Naive thymus-derived CD8-positive, alpha-beta T cell (primary cell): ENCODE data around the gene PAFAH1B2. TPM values are rescaled to one million over a fixed set of nuclear protein-coding genes. Genes with fewer than 3 reads are reported as not detected.
"Not testable (repeated sequence)": the region's sequence is repeated elsewhere in the genome, so short reads cannot be mapped to it uniquely, and the experiment has no call there.

Experiments used
- ATAC-seq, 2 donors: fragments of 150-1000 bp; cut with Tn5 transposase in 1 of 2; sonication (Bioruptor Pico), chemical (Tn5 transposase) in 1 of 2; 1 replicate in 1 of 2; 2 replicates in 1 of 2; pipeline ENCODE4 v1.10.0; 2021; ENCODE audit warnings: mild to moderate bottlenecking in 2 of 2, moderate library complexity in 2 of 2
- POLR2A ChIA-PET: fragments of 350-600 bp; sonication (Branson Sonifier 250); formaldehyde crosslinking; loops from one replicate; lab custom pipeline; 2021; ENCODE audit warnings: antibody characterized with exemption; lab: Charles Lee
- DNase-seq, 10 donors: peaks; one replicate each; pipeline versions ENCODE4 v3.0.0 to v3.0.0-alpha.2; 2020 to 2022
- H3K27ac Mint-ChIP-seq, 10 donors: one replicate each; pipeline ENCODE4 v1.8.0; 2020 to 2022; ENCODE audit warnings: mild to moderate bottlenecking in 10 of 10, mixed read lengths in 10 of 10, moderate library complexity in 4 of 10, inconsistent platforms in 1 of 10
- H3K27me3 Mint-ChIP-seq, 5 donors: one replicate each; pipeline ENCODE4 v1.8.0; 2021 to 2022; ENCODE audit warnings: mixed read lengths in 5 of 5
- H3K36me3 Mint-ChIP-seq, 3 donors: one replicate each; pipeline ENCODE4 v1.8.0; 2020 to 2022; ENCODE audit warnings: mixed read lengths in 3 of 3, mild to moderate bottlenecking in 2 of 3, inconsistent platforms in 1 of 3
- H3K4me1 Mint-ChIP-seq, 4 donors: one replicate each; pipeline ENCODE4 v1.8.0; 2021 to 2022; ENCODE audit warnings: mixed read lengths in 4 of 4
- H3K4me3 Mint-ChIP-seq, 10 donors: one replicate each; pipeline ENCODE4 v1.8.0; 2020 to 2022; ENCODE audit warnings: mild to moderate bottlenecking in 10 of 10, mixed read lengths in 10 of 10, moderate library complexity in 6 of 10, inconsistent platforms in 1 of 10
- H3K9me3 Mint-ChIP-seq, 9 donors: one replicate each; pipeline ENCODE4 v1.8.0; 2020 to 2022; ENCODE audit warnings: mixed read lengths in 9 of 9, mild to moderate bottlenecking in 3 of 9, inconsistent platforms in 1 of 9, moderate library complexity in 1 of 9
- polyA plus RNA-seq, 3 donors: library from polyadenylated mRNA; unstranded; fragments of 300-500 nt; fragmentation: Illumina TruSeq; gene quantifications; one replicate each; pipeline ENCODE4 v1.2.3, GENCODE V29; 2021
- total RNA-seq, 8 experiments: library from RNA in 2 of 8; stranded (reverse) in 2 of 8; gene quantifications; one replicate each; pipeline ENCODE4 v1.2.3 and lab custom pipeline; 2021 to 2026

PAFAH1B2 gene
- total and polyA plus RNA-seq, 5 experiments from 2014 or later: 14.4 to 60.5 (median 19.5) TPM

- Mint-ChIP-seq H3K27me3 (peaks cover 0 to 2% (median 1%) of the 10 kb centered on the region in 5 donors), H3K27ac (no peak overlapping the region), H3K4me3 (no peak overlapping the region), H3K4me1 (peaks cover 0 to 4% (median 0%) of the 10 kb centered on the region in 4 donors), H3K9me3 (no peaks in the 10 kb centered on the region), H3K36me3 (no peaks in the 10 kb centered on the region)
- ATAC-seq (no peak), DNase-seq (no peak)
- POLR2A ChIA-PET: no interaction called here
Measured at GRCh38 chr11:117134431-117134830, 9.7 kb upstream of the PAFAH1B2 start.

- ATAC-seq, H3K27me3 Mint-ChIP-seq, H3K36me3 Mint-ChIP-seq, H3K9me3 Mint-ChIP-seq, H3K4me3 Mint-ChIP-seq, POLR2A ChIA-PET, H3K27ac Mint-ChIP-seq, H3K4me1 Mint-ChIP-seq, DNase-seq: not testable (repeated sequence)
Measured at GRCh38 chr11:117134979-117135378, 9.1 kb upstream of the PAFAH1B2 start.

- H3K27me3 Mint-ChIP-seq, H3K4me3 Mint-ChIP-seq, DNase-seq, H3K9me3 Mint-ChIP-seq, ATAC-seq, H3K4me1 Mint-ChIP-seq, H3K27ac Mint-ChIP-seq, POLR2A ChIA-PET, H3K36me3 Mint-ChIP-seq: not testable (repeated sequence)
Measured at GRCh38 chr11:117137223-117138086, 6.6 kb upstream of the PAFAH1B2 start.

GRCh38 chr11:117143390-117143789 lies 697 bp upstream of the PAFAH1B2 start:
- no peaks in the 10 kb centered on the region for H3K9me3 Mint-ChIP-seq
- H3K27ac Mint-ChIP-seq: peak overlapping the region; percentile 66 to 99 (median 97)
- H3K4me1 Mint-ChIP-seq: peaks cover 25 to 50% (median 42%) of the 10 kb centered on the region in 4 donors
- peak; percentile 45 to 50 for ATAC-seq
- peak overlapping the region; percentile 93 to 99 (median 96) for H3K4me3 Mint-ChIP-seq
- peaks cover 0 to 25% (median 2%) of the 10 kb centered on the region in 3 donors for H3K36me3 Mint-ChIP-seq
- POLR2A ChIA-PET: interaction anchor here (0.5 to 3.7 kb wide), 8 partner anchors 10 to 290 kb away, joined by 3 to 46 read pairs (median 4); partner anchors contain the start of genes PCSK7, RNF214, SIDT2 and SIK3
- H3K27me3 Mint-ChIP-seq: peaks cover 2 to 10% (median 5%) of the 10 kb centered on the region in 5 donors
- DNase-seq: peak in 4 of 10 donors; percentile 5 to 61 (median 30)

GRCh38 chr11:117144477-117145392 lies 648 bp downstream of the PAFAH1B2 start:
- Mint-ChIP-seq H3K4me1 (peaks cover 25 to 53% (median 49%) of the 10 kb centered on the region in 4 donors), H3K4me3 (peak overlapping the region; percentile 94 to 99 (median 98)), H3K27ac (peak overlapping the region; percentile 90 to 99 (median 96)), H3K36me3 (peaks cover 0 to 28% (median 2%) of the 10 kb centered on the region in 3 donors), H3K27me3 (peaks cover 2 to 6% (median 5%) of the 10 kb centered on the region in 5 donors), H3K9me3 (no peaks in the 10 kb centered on the region)
- DNase-seq (peak in 7 of 10 donors; percentile 6 to 46 (median 40)), ATAC-seq (peak; percentile 52 to 55)
- POLR2A ChIA-PET: interaction anchor here (0.6 to 3.7 kb wide), 13 partner anchors 11 to 371 kb away, joined by 3 to 46 read pairs (median 4); partner anchors contain the start of genes PCSK7, RNF214, SIDT2 and SIK3

- Mint-ChIP-seq H3K27me3 (peaks cover 0 to 3% (median 0%) of the 10 kb centered on the region in 5 donors), H3K36me3 (peaks cover 0 to 31% (median 3%) of the 10 kb centered on the region in 3 donors), H3K27ac (peak overlapping the region; percentile 87 to 97 (median 96)), H3K4me3 (peak overlapping the region; percentile 94 to 99 (median 98)), H3K4me1 (peaks cover 23 to 58% (median 52%) of the 10 kb centered on the region in 4 donors), H3K9me3 (no peaks in the 10 kb centered on the region)
- peak in 4 of 10 donors; percentile 5 to 16 (median 8) for DNase-seq
- POLR2A ChIA-PET: interaction anchor here (0.7 to 3.7 kb wide), 5 partner anchors 12 to 292 kb away, joined by 5 to 46 read pairs (median 5); partner anchors contain the start of genes PCSK7, RNF214 and SIDT2
- ATAC-seq: no peak
Measured at GRCh38 chr11:117145393-117145761, 1.3 kb downstream of the PAFAH1B2 start.

- ATAC-seq: no peak
- Mint-ChIP-seq H3K36me3 (peaks cover 0 to 34% (median 3%) of the 10 kb centered on the region in 3 donors), H3K9me3 (no peaks in the 10 kb centered on the region), H3K27me3 (no peaks in the 10 kb centered on the region), H3K4me3 (peak overlapping the region in 9 of 10 donors; percentile 94 to 99 (median 99)), H3K27ac (peak overlapping the region in 5 of 10 donors; percentile 38 to 96 (median 58)), H3K4me1 (peaks cover 25 to 66% (median 55%) of the 10 kb centered on the region in 4 donors)
- DNase-seq: no peak
- POLR2A ChIA-PET: interaction anchor here (0.7 to 3.7 kb wide), 3 partner anchors 18 to 85 kb away, joined by 4 to 30 read pairs (median 7); partner anchors contain the start of genes PCSK7, RNF214 and SIDT2
Measured at GRCh38 chr11:117146521-117146920, 2.4 kb downstream of the PAFAH1B2 start.

GRCh38 chr11:117152066-117152465 lies 8.0 kb downstream of the PAFAH1B2 start:
- Mint-ChIP-seq H3K4me3 (no peak overlapping the region), H3K27me3 (no peaks in the 10 kb centered on the region), H3K9me3 (no peaks in the 10 kb centered on the region), H3K36me3 (peaks cover 0 to 64% (median 12%) of the 10 kb centered on the region in 3 donors), H3K27ac (peak overlapping the region in 3 of 10 donors; percentile 14 to 51 (median 45)), H3K4me1 (peaks cover 7 to 63% (median 34%) of the 10 kb centered on the region in 4 donors)
- no peak for ATAC-seq
- no peak for DNase-seq
- POLR2A ChIA-PET: no interaction called here

GRCh38 chr11:117154468-117154867 lies 10.4 kb downstream of the PAFAH1B2 start:
- POLR2A ChIA-PET: interaction anchor here (0.5 kb wide), 1 partner anchor 39 kb away, joined by 3 read pairs; no protein-coding TSS in a partner anchor
- peak overlapping the region in 1 of 10 donors; percentile 56 for H3K27ac Mint-ChIP-seq
- peaks cover 0 to 70% (median 10%) of the 10 kb centered on the region in 3 donors for H3K36me3 Mint-ChIP-seq
- no peak for ATAC-seq
- peaks cover 6 to 59% (median 27%) of the 10 kb centered on the region in 4 donors for H3K4me1 Mint-ChIP-seq
- no peaks in the 10 kb centered on the region for H3K27me3 Mint-ChIP-seq
- H3K9me3 Mint-ChIP-seq: no peaks in the 10 kb centered on the region
- peak overlapping the region in 1 of 10 donors; percentile 10 for H3K4me3 Mint-ChIP-seq
- no peak for DNase-seq

GRCh38 chr11:117157507-117157906 lies 13.4 kb downstream of the PAFAH1B2 start:
- Mint-ChIP-seq H3K4me3 (no peak overlapping the region), H3K27me3 (no peaks in the 10 kb centered on the region), H3K4me1 (peaks cover 5 to 44% (median 17%) of the 10 kb centered on the region in 4 donors), H3K9me3 (no peaks in the 10 kb centered on the region), H3K36me3 (peaks cover 0 to 83% (median 5%) of the 10 kb centered on the region in 3 donors), H3K27ac (peak overlapping the region in 8 of 10 donors; percentile 28 to 85 (median 52))
- POLR2A ChIA-PET: interaction anchor here (1.4 kb wide), 1 partner anchor 22 kb away, joined by 6 read pairs; the partner anchor contains the start of gene SIDT2
- DNase-seq: no peak
- ATAC-seq: no peak

- POLR2A ChIA-PET: no interaction called here
- no peaks in the 10 kb centered on the region for H3K9me3 Mint-ChIP-seq
- no peak overlapping the region for H3K4me3 Mint-ChIP-seq
- ATAC-seq (no peak), DNase-seq (no peak)
- peaks cover 0 to 85% (median 9%) of the 10 kb centered on the region in 3 donors for H3K36me3 Mint-ChIP-seq
- H3K27ac Mint-ChIP-seq: peak overlapping the region in 6 of 10 donors; percentile 20 to 79 (median 38)
- H3K27me3 Mint-ChIP-seq: no peaks in the 10 kb centered on the region
- peaks cover 5 to 32% (median 15%) of the 10 kb centered on the region in 4 donors for H3K4me1 Mint-ChIP-seq
Measured at GRCh38 chr11:117159892-117160291, 15.8 kb downstream of the PAFAH1B2 start.
